GM10266 (cell line): ENCODE results near the gene MAST4.
A peak's percentile ranks its signal among the peaks of the same experiment; 100 is the strongest.

Experiments used
- DNase-seq: peaks from one replicate; pipeline ENCODE4 v3.0.0; 2012; ENCODE audit errors: extremely low spot score
- CTCF ChIP-seq: IDR thresholded peaks from 2 replicates; pipeline ENCODE4 v1.5.1; 2012; ENCODE audit warnings: mild to moderate bottlenecking, low read depth; ENCODE audit not compliant: control insufficient read depth, insufficient read depth; ENCODE audit errors: missing control alignments

MAST4 gene

GRCh38 chr5:67215519-67216471, 619.6 kb downstream of the MAST4 start:
- peak; percentile 46 for DNase-seq
- no peak for TF ChIP-seq CTCF

GRCh38 chr5:67216564-67216963, 620.4 kb downstream of the MAST4 start:
- TF ChIP-seq CTCF = no peak
- DNase-seq = no peak
